ENCODE results near the gene GABRB2. TPM values are rescaled to one million over a fixed set of nuclear protein-coding genes. Genes with fewer than 3 reads are reported as not detected.

Gene GABRB2
- total and polyA plus RNA-seq, 2 experiments from 2014 or later, result 1.8 to 3.6 TPM

DNA sequence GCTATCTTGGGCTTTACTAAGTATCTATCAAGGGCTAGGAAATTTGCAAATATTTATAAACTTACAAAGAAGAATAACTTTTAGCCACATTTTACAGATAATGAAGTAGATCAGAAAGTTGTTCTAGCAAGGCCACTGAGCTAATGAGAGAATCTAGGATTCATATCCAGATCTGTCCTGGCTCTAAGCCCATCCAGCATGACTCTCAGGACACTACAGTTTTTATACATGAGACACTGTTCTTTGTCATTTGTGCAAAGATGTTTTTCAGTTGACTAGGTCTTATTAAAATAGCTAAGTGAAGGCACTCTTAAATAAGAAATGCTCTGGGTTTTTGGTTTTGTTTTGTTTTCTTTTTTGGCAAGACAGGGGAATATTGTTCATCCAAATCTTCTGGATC lies 273.1 kb downstream of the GABRB2 start:
- Histone ChIP-seq H3K27ac (no peak overlapping the region), H3K4me1 (ENCODE audit: low read depth) (no peaks in the 10 kb centered on the region), H3K9me3 (ENCODE audit: low read depth) (no peaks in the 10 kb centered on the region), H3K36me3 (no peaks in the 10 kb centered on the region), H3K27me3 (no peaks in the 10 kb centered on the region), H3K4me3 (no peak overlapping the region)
- TF ChIP-seq, protein P1, sequence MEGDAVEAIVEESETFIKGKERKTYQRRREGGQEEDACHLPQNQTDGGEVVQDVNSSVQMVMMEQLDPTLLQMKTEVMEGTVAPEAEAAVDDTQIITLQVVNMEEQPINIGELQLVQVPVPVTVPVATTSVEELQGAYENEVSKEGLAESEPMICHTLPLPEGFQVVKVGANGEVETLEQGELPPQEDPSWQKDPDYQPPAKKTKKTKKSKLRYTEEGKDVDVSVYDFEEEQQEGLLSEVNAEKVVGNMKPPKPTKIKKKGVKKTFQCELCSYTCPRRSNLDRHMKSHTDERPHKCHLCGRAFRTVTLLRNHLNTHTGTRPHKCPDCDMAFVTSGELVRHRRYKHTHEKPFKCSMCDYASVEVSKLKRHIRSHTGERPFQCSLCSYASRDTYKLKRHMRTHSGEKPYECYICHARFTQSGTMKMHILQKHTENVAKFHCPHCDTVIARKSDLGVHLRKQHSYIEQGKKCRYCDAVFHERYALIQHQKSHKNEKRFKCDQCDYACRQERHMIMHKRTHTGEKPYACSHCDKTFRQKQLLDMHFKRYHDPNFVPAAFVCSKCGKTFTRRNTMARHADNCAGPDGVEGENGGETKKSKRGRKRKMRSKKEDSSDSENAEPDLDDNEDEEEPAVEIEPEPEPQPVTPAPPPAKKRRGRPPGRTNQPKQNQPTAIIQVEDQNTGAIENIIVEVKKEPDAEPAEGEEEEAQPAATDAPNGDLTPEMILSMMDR (IDR thresholded peaks at IDR 0.05; ENCODE audit: low read depth, low read length), result no peak
- no peak for DNase-seq (ENCODE audit: low read depth in 1 of 2, low spot score in 1 of 2)

DNA sequence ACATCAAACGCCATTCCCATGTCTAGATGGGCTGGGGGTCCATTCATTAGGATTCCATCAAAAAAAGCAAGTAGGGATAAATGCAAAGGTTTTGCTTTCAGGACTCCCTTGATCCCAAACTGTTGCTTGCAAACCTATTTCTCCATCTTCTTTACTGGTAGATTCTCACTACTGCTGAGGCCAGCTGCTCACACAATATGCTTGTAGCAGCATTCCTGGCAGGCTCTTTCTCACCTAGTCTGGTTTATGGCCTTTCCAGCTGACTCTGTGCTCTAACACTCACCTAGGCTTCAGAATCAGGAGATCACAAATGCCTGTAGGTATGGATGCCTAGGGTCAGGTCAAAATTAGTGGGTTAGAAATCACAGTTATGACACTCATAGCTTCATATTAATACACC lies 274.7 kb downstream of the GABRB2 start:
- no peaks in the 10 kb centered on the region for H3K27me3 ChIP-seq
- TF ChIP-seq, protein P1 (IDR thresholded peaks at IDR 0.05; ENCODE audit: low read depth, low read length), result no peak
- no peak overlapping the region for H3K27ac ChIP-seq
- no peaks in the 10 kb centered on the region for H3K9me3 ChIP-seq (ENCODE audit: low read depth)
- no peak for DNase-seq (ENCODE audit: low read depth in 1 of 2, low spot score in 1 of 2)
- H3K36me3 ChIP-seq, result no peaks in the 10 kb centered on the region
- no peaks in the 10 kb centered on the region for H3K4me1 ChIP-seq (ENCODE audit: low read depth)
- no peak overlapping the region for H3K4me3 ChIP-seq

DNA sequence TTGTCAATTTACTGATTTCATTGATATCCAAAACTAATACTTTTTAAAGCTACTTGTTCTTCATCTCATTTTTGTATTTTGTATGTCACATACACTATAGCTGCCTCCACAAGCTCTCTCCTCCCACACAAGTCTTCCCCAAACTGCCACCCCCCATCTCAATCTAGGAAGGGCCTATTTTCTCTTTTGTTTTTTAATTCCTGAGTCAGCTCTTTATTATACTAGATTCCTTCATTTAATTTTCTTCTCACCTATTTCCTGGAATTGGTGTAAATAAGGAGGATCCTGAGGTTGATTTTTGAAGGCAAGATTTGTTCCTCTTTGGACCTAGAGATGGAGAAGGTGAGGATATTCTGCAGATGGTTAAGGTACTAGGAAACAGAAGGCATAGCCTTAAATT lies 277.4 kb downstream of the GABRB2 start:
- DNase-seq (ENCODE audit: low read depth in 1 of 2, low spot score in 1 of 2), result no peak
- TF ChIP-seq, protein P1 (IDR thresholded peaks at IDR 0.05; ENCODE audit: low read depth, low read length), result no peak
- Histone ChIP-seq H3K27ac (no peak overlapping the region), H3K4me3 (no peak overlapping the region), H3K4me1 (ENCODE audit: low read depth) (peaks cover 6% of the 10 kb centered on the region), H3K36me3 (no peaks in the 10 kb centered on the region), H3K27me3 (no peaks in the 10 kb centered on the region), H3K9me3 (ENCODE audit: low read depth) (no peaks in the 10 kb centered on the region)

DNA sequence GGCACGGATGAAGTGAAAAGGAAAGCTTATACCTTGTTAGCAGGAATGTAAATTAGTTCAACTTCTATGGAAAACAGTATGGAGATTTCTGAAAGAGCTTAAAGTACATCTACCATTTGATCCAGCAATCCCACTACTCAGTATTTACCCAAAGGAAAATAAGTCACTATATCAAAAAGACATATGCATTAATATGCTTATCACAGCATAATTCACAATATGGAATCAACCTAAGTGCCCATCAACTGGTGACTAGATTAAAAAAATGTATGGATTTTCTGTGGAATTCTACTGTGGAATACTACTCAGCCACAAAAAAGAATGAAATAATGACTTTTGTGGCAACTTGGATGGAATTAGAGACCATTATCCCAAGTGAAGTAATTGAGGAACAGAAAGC lies 279.6 kb downstream of the GABRB2 start:
- Histone ChIP-seq H3K9me3 (ENCODE audit: low read depth) (no peaks in the 10 kb centered on the region), H3K36me3 (no peaks in the 10 kb centered on the region), H3K27me3 (no peaks in the 10 kb centered on the region), H3K27ac (no peak overlapping the region), H3K4me3 (no peak overlapping the region), H3K4me1 (ENCODE audit: low read depth) (peaks cover 10% of the 10 kb centered on the region)
- no peak for DNase-seq (ENCODE audit: low read depth in 1 of 2, low spot score in 1 of 2)
- TF ChIP-seq, protein P1 (IDR thresholded peaks at IDR 0.05; ENCODE audit: low read depth, low read length), result no peak

DNA sequence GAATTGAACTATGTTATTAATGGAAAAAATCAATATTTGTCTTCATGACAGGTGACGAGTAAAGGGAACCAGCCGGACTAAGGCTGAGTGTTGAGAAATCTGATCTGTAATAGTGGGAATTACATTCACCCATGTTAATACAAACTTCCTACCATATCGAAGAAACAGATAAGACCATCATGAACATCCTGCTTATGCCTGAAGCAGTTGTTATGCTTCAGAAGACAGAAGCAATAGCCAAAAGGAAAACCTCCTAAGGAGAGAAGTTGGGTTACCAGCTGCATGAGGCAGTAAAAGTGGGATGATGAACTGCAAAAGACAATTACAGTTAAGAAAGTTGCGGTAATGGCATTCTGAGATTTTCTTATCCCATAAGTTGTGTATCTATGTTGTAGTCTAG lies 281.5 kb downstream of the GABRB2 start:
- TF ChIP-seq, protein P1 (IDR thresholded peaks at IDR 0.05; ENCODE audit: low read depth, low read length), result no peak
- no peaks in the 10 kb centered on the region for H3K9me3 ChIP-seq (ENCODE audit: low read depth)
- H3K4me3 ChIP-seq, result no peak overlapping the region
- no peak overlapping the region for H3K27ac ChIP-seq
- H3K27me3 ChIP-seq, result no peaks in the 10 kb centered on the region
- no peaks in the 10 kb centered on the region for H3K36me3 ChIP-seq
- peaks cover 19% of the 10 kb centered on the region for H3K4me1 ChIP-seq (ENCODE audit: low read depth)
- no peak for DNase-seq (ENCODE audit: low read depth in 1 of 2, low spot score in 1 of 2)

DNA sequence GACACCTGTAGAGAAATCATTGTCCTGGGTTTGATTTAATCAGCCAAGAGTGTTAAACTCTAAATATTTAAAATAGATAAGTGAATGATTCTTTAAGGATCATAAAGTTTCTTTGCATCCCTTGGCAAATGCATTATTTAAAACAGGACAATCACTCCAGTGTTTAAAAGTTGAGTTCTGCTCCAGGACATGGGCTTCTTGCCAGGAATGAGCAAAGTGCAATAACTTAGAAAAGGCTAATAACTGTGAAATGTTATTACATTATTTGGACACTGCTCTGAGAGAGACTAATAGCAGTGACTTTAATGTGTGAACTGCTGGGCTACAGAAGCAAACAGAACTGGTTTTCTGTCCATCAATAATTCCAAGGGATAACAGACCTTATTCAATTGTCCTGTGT lies 283.3 kb downstream of the GABRB2 start:
- DNase-seq (ENCODE audit: low read depth in 1 of 2, low spot score in 1 of 2), result no peak
- H3K4me1 ChIP-seq (ENCODE audit: low read depth), result peaks cover 26% of the 10 kb centered on the region
- TF ChIP-seq, protein P1 (IDR thresholded peaks at IDR 0.05; ENCODE audit: low read depth, low read length), result no peak
- H3K36me3 ChIP-seq, result no peaks in the 10 kb centered on the region
- no peaks in the 10 kb centered on the region for H3K27me3 ChIP-seq
- no peak overlapping the region for H3K4me3 ChIP-seq
- H3K9me3 ChIP-seq (ENCODE audit: low read depth), result no peaks in the 10 kb centered on the region
- no peak overlapping the region for H3K27ac ChIP-seq

All from cardiac muscle cell (in vitro differentiated cells and primary cell).